K562 (cell line): ENCODE data around the gene HTR3B. TPM values are rescaled to one million over a fixed set of nuclear protein-coding genes. Genes with fewer than 3 reads are reported as not detected.
A peak's percentile ranks its signal among the peaks of the same experiment; 100 is the strongest.

ENCODE experiments used
- ATF7 ChIP-seq: fragments of 450-650 bp; IDR thresholded peaks from 2 replicates; pipeline ENCODE4 v1.7.1; 2014; ENCODE audit warnings: mild to moderate bottlenecking, moderate library complexity
- CBFB ChIP-seq: sonication (generic); formaldehyde crosslinking; IDR thresholded peaks from 2 replicates; pipeline ENCODE4 v1.4.0; 2020; ENCODE audit warnings: mild to moderate bottlenecking, missing genetic modification reagents
- CBX8 ChIP-seq: fragments of 200-600 bp; sonication (generic); IDR thresholded peaks from 2 replicates; pipeline ENCODE4 v1.6.1; 2012; ENCODE audit warnings: borderline replicate concordance, mixed run types, low read depth, mild to moderate bottlenecking, moderate library complexity, mixed read lengths, low read length, control low read depth, inconsistent platforms; ENCODE audit not compliant: poor library complexity, severe bottlenecking; ENCODE audit errors: extremely low read depth
- CCNT2 ChIP-seq: IDR thresholded peaks from 2 replicates; pipeline ENCODE4 v1.6.1; 2011; ENCODE audit warnings: borderline replicate concordance, low read depth, mild to moderate bottlenecking, moderate library complexity, mixed read lengths, low read length; ENCODE audit not compliant: insufficient read length; ENCODE audit errors: extremely low read depth
- KAT2B ChIP-seq: IDR thresholded peaks from one replicate; pipeline ENCODE4 v1.6.1; 2012; ENCODE audit warnings: low read depth, mild to moderate bottlenecking, control low read depth, inconsistent platforms, low read length, moderate library complexity
- KDM4B ChIP-seq, 2 experiments: fragments of 450-650 bp in 1 of 2; sonication (generic) in 1 of 2; IDR thresholded peaks; 2 replicates each; pipeline ENCODE4 v1.6.1; 2016 to 2017; ENCODE audit warnings: borderline replicate concordance in 2 of 2, antibody characterized with exemption in 1 of 2, low read depth in 1 of 2, mild to moderate bottlenecking in 1 of 2
- KDM5B ChIP-seq: fragments of 200-600 bp; sonication (generic); IDR thresholded peaks from 2 replicates; pipeline ENCODE4 v1.6.1; 2012; ENCODE audit warnings: low read depth, mild to moderate bottlenecking, moderate library complexity, low read length, control low read depth, inconsistent platforms; ENCODE audit not compliant: insufficient replicate concordance
- L3MBTL2 ChIP-seq: fragments of 450-650 bp; IDR thresholded peaks from 2 replicates; pipeline ENCODE4 v1.6.1; 2016; ENCODE audit warnings: mild to moderate bottlenecking, moderate library complexity
- MIER1 ChIP-seq: fragments of 450-650 bp; IDR thresholded peaks from 2 replicates; pipeline ENCODE4 v1.6.1; 2016; ENCODE audit warnings: antibody characterized with exemption, mild to moderate bottlenecking, low read depth
- RBM39 ChIP-seq: fragments of 200-400 bp; formaldehyde crosslinking; optimal IDR thresholded peaks from 2 replicates; pipeline ENCODE3; 2018; ENCODE audit warnings: low read depth, low read length
- SIN3B ChIP-seq: fragments of 450-650 bp; IDR thresholded peaks from 2 replicates; pipeline ENCODE4 v1.6.1; 2017; ENCODE audit warnings: low read depth, mild to moderate bottlenecking, moderate library complexity
- SRF ChIP-seq, 2 experiments: fragments of 250-450, 450-650 bp in 1 of 2; sonication (Bioruptor Pico) in 1 of 2; sonication (generic) in 1 of 2; formaldehyde crosslinking; IDR thresholded peaks; 2 replicates each; pipeline versions ENCODE4 v1.5.0 to v1.5.1; 2020 to 2022; ENCODE audit warnings: mild to moderate bottlenecking in 1 of 2, missing genetic modification reagents in 1 of 2
- TCFL5 ChIP-seq: fragments of 250-450 bp; sonication (Bioruptor Pico); conservative IDR thresholded peaks from 2 replicates; pipeline ENCODE4 v1.6.1; 2021; ENCODE audit warnings: mild to moderate bottlenecking, moderate library complexity, matching md5 sums
- XRCC5 ChIP-seq: fragments of 200-400 bp; formaldehyde crosslinking; IDR thresholded peaks from 2 replicates; pipeline ENCODE4 v1.6.1; 2017; ENCODE audit warnings: low read depth, mild to moderate bottlenecking, low read length
- polyA plus RNA-seq, 8 experiments: library from polyadenylated mRNA; depleted of rRNA in 4 of 8; stranded (reverse) in 5 of 8; unstranded in 3 of 8; fragments of >200 nt; fragmentation: Nextera tagmentation in 2 of 8; fragmentation: Illumina TruSeq in 1 of 8; extraction: Ambion mirVana in 2 of 8; extraction: Trizol in 1 of 8; gene quantifications; 2 replicates each; pipeline versions ENCODE4 v1.2.1 to v1.2.3, GENCODE V29; 2011 to 2014; ENCODE audit warnings: inconsistent platforms in 1 of 8, missing spikeins in 1 of 8
- total RNA-seq, 7 experiments: library from RNA; depleted of rRNA in 6 of 7; stranded (reverse); fragments of >200 nt in 6 of 7; fragmentation: Illumina TruSeq in 2 of 7; extraction: Trizol in 2 of 7; gene quantifications; 2 replicates each; pipeline versions ENCODE4 v1.2.1 to v1.2.3, GENCODE V29; 2011 to 2021; ENCODE audit warnings: low replicate concordance in 1 of 7
- TF ChIP-seq, protein P1 (sequence below): fragments of 250-450 bp; sonication (Bioruptor Pico); IDR thresholded peaks from 2 replicates; pipeline ENCODE4 v1.6.1; 2021; ENCODE audit warnings: mild to moderate bottlenecking
- TF ChIP-seq, protein P2 (sequence below), 2 experiments: fragments of 450-650 bp; IDR thresholded peaks; 2 replicates each; pipeline ENCODE4 v1.6.1; 2016; ENCODE audit warnings: mild to moderate bottlenecking in 2 of 2, borderline replicate concordance in 1 of 2, low read depth in 1 of 2, moderate library complexity in 1 of 2

Gene HTR3B
- total and polyA plus RNA-seq, 9 of the 15 experiments (the other 6 are each of a cell fraction or from before 2014, with no cell fraction given) = not detected

DNA sequence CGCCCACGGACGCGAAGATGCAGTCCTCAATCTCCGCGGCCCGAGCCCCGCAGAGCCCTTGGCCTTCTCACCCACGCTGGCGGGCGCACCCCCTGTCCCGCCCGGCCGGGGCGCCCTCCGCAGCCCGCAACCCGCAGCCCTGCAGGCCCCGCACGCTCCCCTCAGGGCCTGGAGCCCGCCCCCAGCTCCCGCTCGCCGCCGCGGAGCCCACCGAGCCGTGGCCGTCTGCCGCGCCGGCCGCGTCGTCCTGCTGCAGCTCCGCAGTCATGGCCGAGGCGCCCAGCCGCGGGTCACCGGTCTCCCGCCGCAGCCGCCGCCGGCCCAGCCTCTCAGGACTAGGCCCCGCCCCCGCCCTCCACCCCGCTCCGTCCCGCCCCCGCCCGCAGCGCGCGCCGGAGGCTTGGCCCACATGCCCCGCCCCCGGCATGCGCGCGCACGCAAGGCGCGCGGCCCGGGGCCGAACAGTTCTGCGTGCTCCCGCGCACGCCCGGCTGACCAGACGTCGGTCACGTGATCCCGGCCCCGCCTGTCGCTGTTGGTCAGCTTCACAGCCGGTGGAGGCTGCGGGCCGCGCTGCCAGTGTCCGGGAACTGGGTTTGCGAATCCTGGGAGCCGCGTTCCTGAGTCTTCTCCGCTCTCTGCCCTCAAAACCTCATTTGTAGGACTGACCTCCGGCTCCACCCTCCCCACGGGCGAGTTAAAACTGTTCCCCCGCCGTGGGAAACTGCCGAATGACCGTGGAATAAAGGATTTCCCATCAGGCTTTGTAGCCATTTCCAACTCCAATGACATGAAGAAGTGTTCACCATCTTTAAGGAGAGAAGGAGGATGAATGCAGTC is 29.1 kb upstream of the HTR3B start, which contains the start of gene USP28 (continued):
- peak; percentile 37; the same call in 1 of the 2 replicates for TF ChIP-seq SIN3B
- TF ChIP-seq L3MBTL2 = peak; percentile 74
- TF ChIP-seq CBFB (CRISPR knock-in tag) = no peak
- no peak for TF ChIP-seq RBM39
- peak in 1 of 2 experiments; percentile 54; a peak in 1 of 4 replicates for TF ChIP-seq KDM4B (IDR thresholded peaks at IDR 0.05; ENCODE audit: borderline replicate concordance in 2 of 2, low read depth in 1 of 2)
- TF ChIP-seq SRF (CRISPR knock-in tag; IDR thresholded peaks at IDR 0.05) = peak in 1 of 2 experiments; percentile 42; a peak in 2 of 4 replicates
- TF ChIP-seq, protein P1, sequence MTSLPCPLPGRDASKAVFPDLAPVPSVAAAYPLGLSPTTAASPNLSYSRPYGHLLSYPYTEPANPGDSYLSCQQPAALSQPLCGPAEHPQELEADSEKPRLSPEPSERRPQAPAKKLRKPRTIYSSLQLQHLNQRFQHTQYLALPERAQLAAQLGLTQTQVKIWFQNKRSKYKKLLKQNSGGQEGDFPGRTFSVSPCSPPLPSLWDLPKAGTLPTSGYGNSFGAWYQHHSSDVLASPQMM = no peak
- TF ChIP-seq KDM5B = peak; percentile 85
- TF ChIP-seq, protein P2, sequence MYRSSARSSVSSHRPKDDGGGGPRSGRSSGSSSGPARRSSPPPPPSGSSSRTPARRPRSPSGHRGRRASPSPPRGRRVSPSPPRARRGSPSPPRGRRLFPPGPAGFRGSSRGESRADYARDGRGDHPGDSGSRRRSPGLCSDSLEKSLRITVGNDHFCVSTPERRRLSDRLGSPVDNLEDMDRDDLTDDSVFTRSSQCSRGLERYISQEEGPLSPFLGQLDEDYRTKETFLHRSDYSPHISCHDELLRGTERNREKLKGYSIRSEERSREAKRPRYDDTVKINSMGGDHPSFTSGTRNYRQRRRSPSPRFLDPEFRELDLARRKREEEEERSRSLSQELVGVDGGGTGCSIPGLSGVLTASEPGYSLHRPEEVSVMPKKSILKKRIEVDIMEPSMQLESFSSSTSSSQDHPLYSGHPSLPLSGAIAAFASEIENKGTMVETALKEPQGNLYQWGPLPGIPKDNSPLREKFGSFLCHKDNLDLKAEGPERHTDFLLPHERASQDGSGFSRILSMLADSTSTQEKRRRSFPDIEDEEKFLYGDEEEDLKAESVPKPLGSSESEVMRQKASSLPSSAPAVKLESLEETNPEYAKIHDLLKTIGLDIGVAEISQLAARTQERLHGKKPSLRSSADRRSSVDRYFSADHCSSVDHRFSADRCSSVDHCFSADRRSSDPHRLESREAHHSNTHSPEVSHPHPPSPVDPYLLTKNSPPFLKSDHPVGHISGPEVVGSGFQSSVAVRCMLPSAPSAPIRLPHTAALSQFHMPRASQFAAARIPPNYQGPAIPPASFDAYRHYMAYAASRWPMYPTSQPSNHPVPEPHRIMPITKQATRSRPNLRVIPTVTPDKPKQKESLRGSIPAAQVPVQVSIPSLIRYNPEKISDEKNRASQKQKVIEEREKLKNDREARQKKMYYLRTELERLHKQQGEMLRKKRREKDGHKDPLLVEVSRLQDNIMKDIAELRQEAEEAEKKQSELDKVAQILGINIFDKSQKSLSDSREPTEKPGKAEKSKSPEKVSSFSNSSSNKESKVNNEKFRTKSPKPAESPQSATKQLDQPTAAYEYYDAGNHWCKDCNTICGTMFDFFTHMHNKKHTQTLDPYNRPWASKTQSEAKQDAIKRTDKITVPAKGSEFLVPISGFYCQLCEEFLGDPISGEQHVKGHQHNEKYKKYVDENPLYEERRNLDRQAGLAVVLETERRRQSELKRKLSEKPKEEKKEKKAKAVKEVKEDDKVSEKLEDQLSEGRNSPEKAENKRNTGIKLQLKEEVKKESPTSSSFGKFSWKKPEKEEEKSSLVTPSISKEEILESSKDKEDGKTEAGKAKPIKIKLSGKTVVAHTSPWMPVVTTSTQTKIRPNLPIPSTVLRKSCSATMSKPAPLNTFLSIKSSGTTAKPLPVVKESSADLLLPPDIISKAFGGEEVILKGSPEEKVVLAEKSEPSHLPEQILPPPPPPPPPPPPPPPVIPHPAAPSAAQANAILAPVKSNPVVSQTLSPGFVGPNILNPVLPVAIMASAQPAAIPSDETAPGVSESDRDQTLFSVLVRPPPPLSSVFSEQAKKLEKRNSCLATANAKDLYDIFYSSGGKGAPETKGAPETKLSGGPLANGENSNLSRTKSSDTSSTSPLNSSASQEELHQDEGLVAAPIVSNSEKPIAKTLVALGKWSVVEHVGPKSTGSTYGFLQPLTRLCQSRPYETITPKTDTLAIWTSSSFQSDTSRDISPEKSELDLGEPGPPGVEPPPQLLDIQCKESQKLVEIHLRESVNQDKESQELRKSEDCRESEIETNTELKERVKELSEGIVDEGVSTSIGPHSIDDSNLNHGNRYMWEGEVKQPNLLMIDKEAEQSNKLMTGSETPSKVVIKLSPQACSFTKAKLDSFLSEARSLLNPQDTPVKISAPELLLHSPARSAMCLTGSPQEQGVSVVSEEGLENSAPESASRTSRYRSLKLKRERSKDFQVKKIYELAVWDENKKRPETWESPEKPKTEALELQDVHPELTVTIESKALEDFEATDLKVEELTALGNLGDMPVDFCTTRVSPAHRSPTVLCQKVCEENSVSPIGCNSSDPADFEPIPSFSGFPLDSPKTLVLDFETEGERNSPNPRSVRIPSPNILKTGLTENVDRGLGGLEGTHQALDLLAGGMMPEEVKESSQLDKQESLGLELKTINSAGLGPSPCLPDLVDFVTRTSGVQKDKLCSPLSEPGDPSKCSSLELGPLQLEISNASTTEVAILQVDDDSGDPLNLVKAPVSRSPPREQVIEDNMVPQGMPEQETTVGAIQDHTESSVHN (IDR thresholded peaks at IDR 0.05; ENCODE audit: borderline replicate concordance in 1 of 2, low read depth in 1 of 2) = 0 out of 4 replicates have a peak, but pooled peaks of 1 of the 2 experiments have one; percentile 19
- TF ChIP-seq XRCC5 = 0 out of 2 replicates have a peak, but pooled peaks have one; percentile 26
- TF ChIP-seq KAT2B = no peak
- no peak for TF ChIP-seq TCFL5 (CRISPR knock-in tag)
- TF ChIP-seq CCNT2 = peak; percentile 76
- no peak for TF ChIP-seq CBX8
- TF ChIP-seq ATF7 = peak; percentile 56
- TF ChIP-seq MIER1 = no peak
